Activated T-cell treated with anti-CD3 and anti-CD28 coated beads, Interleukin-2, amount 50 U/mL, for 1 hour (primary cell): ENCODE data around the gene BTBD16.

ENCODE experiments used
- DNase-seq: peaks from one replicate; pipeline ENCODE4 v3.0.0-alpha.2; 2020

BTBD16 gene

GRCh38 chr10:122248356-122249302, 22.5 kb upstream of the BTBD16 start:
- no peak for DNase-seq

- no peak for DNase-seq
Measured at GRCh38 chr10:122249303-122249850, 21.7 kb upstream of the BTBD16 start.

- DNase-seq = no peak
Measured at GRCh38 chr10:122249991-122250750, 20.9 kb upstream of the BTBD16 start.

- no peak for DNase-seq
Measured at GRCh38 chr10:122251459-122252255, 19.4 kb upstream of the BTBD16 start.

- no peak for DNase-seq
Measured at GRCh38 chr10:122252805-122253204, 18.3 kb upstream of the BTBD16 start.

- DNase-seq = no peak
Measured at GRCh38 chr10:122253605-122254004, 17.5 kb upstream of the BTBD16 start.

GRCh38 chr10:122254831-122255230, 16.3 kb upstream of the BTBD16 start:
- no peak for DNase-seq

- no peak for DNase-seq
Measured at GRCh38 chr10:122255509-122256301, 15.4 kb upstream of the BTBD16 start.

- no peak for DNase-seq
Measured at GRCh38 chr10:122257041-122257440, 14.1 kb upstream of the BTBD16 start.

- no peak for DNase-seq
Measured at GRCh38 chr10:122258136-122259074, 12.7 kb upstream of the BTBD16 start.

GRCh38 chr10:122259075-122259466, 12.0 kb upstream of the BTBD16 start:
- no peak for DNase-seq

GRCh38 chr10:122261584-122261983, 9.5 kb upstream of the BTBD16 start:
- DNase-seq = no peak

- DNase-seq = no peak
Measured at GRCh38 chr10:122263971-122264370, 7.1 kb upstream of the BTBD16 start.

GRCh38 chr10:122264436-122264835, 6.7 kb upstream of the BTBD16 start:
- DNase-seq = no peak

- DNase-seq = no peak
Measured at GRCh38 chr10:122264931-122265330, 6.2 kb upstream of the BTBD16 start.

- DNase-seq = no peak
Measured at GRCh38 chr10:122265896-122266295, 5.2 kb upstream of the BTBD16 start.

GRCh38 chr10:122267849-122268737, 3.0 kb upstream of the BTBD16 start:
- peak; percentile 50 for DNase-seq

GRCh38 chr10:122269059-122269687, 1.9 kb upstream of the BTBD16 start:
- no peak for DNase-seq

- no peak for DNase-seq
Measured at GRCh38 chr10:122273966-122274545, 3.0 kb downstream of the BTBD16 start.
